SH-SY5Y (cell line): ENCODE data around the gene COX19.

Experiments used
- GATA2 ChIP-seq: IDR thresholded peaks from 2 replicates; pipeline ENCODE4 v1.6.1; 2011; ENCODE audit warnings: mild to moderate bottlenecking, low read depth, low read length
- GATA3 ChIP-seq: IDR thresholded peaks from 2 replicates; pipeline ENCODE4 v1.6.1; 2011; ENCODE audit warnings: low read depth, mild to moderate bottlenecking, low read length, moderate library complexity

GRCh38 chr7:969403-969802 is 5.9 kb downstream of the COX19 start:
- no peak for TF ChIP-seq GATA2
- no peak for TF ChIP-seq GATA3
